Measurements from ENCODE around the gene DOCK2. TPM values are rescaled to one million over a fixed set of nuclear protein-coding genes. Genes with fewer than 3 reads are reported as not detected.
"Not testable (repeated sequence)": the region's sequence is repeated elsewhere in the genome, so short reads cannot be mapped to it uniquely, and the experiment has no call there.

The DOCK2 gene
- total RNA-seq, 4 donors from 2014 or later: 3.1 to 3.9 (median 3.3) TPM

GRCh38 chr5:169944115-169944514 is 307.0 kb downstream of the DOCK2 start:
- WGBS, 2 donors: 46 to 67% methylated on average over 6 of the region's 6 CpGs
- DNase-seq (ENCODE audit: low spot score in 2 of 2): no peak
- TF ChIP-seq POLR2A (IDR thresholded peaks at IDR 0.05) (no peak), CTCF (IDR thresholded peaks at IDR 0.05) (no peak)
- intact Hi-C loops (cut with DNase I; ENCODE audit: low total_unique reads): no loop called here
- no peak overlapping the region for H3K4me3 ChIP-seq (ENCODE audit: low read depth, poor library complexity, severe bottlenecking)

- intact Hi-C loops (cut with DNase I; ENCODE audit: low total_unique reads): no loop called here
- no peak for DNase-seq (ENCODE audit: low spot score in 2 of 2)
- WGBS, 2 donors: 51 to 60% methylated on average over 8 of the region's 8 CpGs
- TF ChIP-seq POLR2A (IDR thresholded peaks at IDR 0.05): no peak
- TF ChIP-seq CTCF (IDR thresholded peaks at IDR 0.05): no peak
- H3K4me3 ChIP-seq (ENCODE audit: low read depth, poor library complexity, severe bottlenecking): no peak overlapping the region
Measured at GRCh38 chr5:169944922-169945680, 308.0 kb downstream of the DOCK2 start.

- peak; percentile 23 to 91 for DNase-seq (ENCODE audit: low spot score in 2 of 2)
- intact Hi-C loops (cut with DNase I; ENCODE audit: low total_unique reads): no loop called here
Measured at GRCh38 chr5:169945831-169946261, 308.8 kb downstream of the DOCK2 start.

GRCh38 chr5:169946743-169947295 is 309.7 kb downstream of the DOCK2 start:
- intact Hi-C loops (cut with DNase I; ENCODE audit: low total_unique reads): no loop called here
- TF ChIP-seq POLR2A (IDR thresholded peaks at IDR 0.05) (no peak), CTCF (IDR thresholded peaks at IDR 0.05) (no peak)
- DNase-seq (ENCODE audit: low spot score in 2 of 2): no peak
- H3K4me3 ChIP-seq (ENCODE audit: low read depth, poor library complexity, severe bottlenecking): no peak overlapping the region
- WGBS, 2 donors: 88 to 93% methylated on average over 5 of the region's 5 CpGs

More at GRCh38 chr5:169945831-169946261, 308.8 kb downstream of the DOCK2 start:
- no peak overlapping the region for H3K4me3 ChIP-seq (ENCODE audit: low read depth, poor library complexity, severe bottlenecking)
- TF ChIP-seq POLR2A (IDR thresholded peaks at IDR 0.05): no peak
- TF ChIP-seq CTCF (IDR thresholded peaks at IDR 0.05): no peak
- WGBS, 2 donors: 31 to 32% methylated on average over 3 of the region's 3 CpGs

- DNase-seq (ENCODE audit: low spot score in 2 of 2): no peak
- intact Hi-C loops (cut with DNase I; ENCODE audit: low total_unique reads): no loop called here
- H3K4me3 ChIP-seq (ENCODE audit: low read depth, poor library complexity, severe bottlenecking): no peak overlapping the region
- TF ChIP-seq POLR2A (IDR thresholded peaks at IDR 0.05): no peak
- TF ChIP-seq CTCF (IDR thresholded peaks at IDR 0.05): no peak
- 88 to 91% methylated on average over 2 of the region's 2 CpGs for WGBS, 2 donors
Measured at GRCh38 chr5:169950333-169950732, 313.3 kb downstream of the DOCK2 start.

- intact Hi-C loops (cut with DNase I; ENCODE audit: low total_unique reads); DNase-seq (ENCODE audit: low spot score in 2 of 2); H3K4me3 ChIP-seq (ENCODE audit: low read depth, poor library complexity, severe bottlenecking): not testable (repeated sequence)
- 85 to 87% methylated on average over 4 of the region's 4 CpGs for WGBS, 2 donors
Measured at GRCh38 chr5:169953196-169953595, 316.1 kb downstream of the DOCK2 start.

Data from lower leg skin (tissue), 4 donors.